Heart left ventricle (tissue), 16 donors: Measurements from ENCODE around the gene PGBD2. TPM values are rescaled to one million over a fixed set of nuclear protein-coding genes. Genes with fewer than 3 reads are reported as not detected.

ENCODE experiments used
- ATAC-seq, 4 donors: fragments of 200-7000 bp; cut with Tn5 transposase; one replicate each; pipeline ENCODE4 v1.9.1; 2020 to 2022; ENCODE audit warnings: moderate library complexity in 4 of 4, mild to moderate bottlenecking in 3 of 4, moderate number of reproducible peaks in 1 of 4
- DNase-seq, 5 donors: peaks; one replicate each; pipeline ENCODE4 v3.0.0-alpha.2; 2020
- H3K27ac ChIP-seq, 12 donors: fragments of 200-600 bp; sonication (generic) in 4 of 12; one replicate each; pipeline versions ENCODE4 v1.5.0 to v1.8.0; 2016 to 2022; ENCODE audit warnings: mild to moderate bottlenecking in 2 of 12
- H3K27me3 ChIP-seq, 9 donors: fragments of 200-600 bp; sonication (generic) in 2 of 9; one replicate each; pipeline versions ENCODE4 v1.5.1 to v1.8.0; 2016 to 2022; ENCODE audit warnings: mild to moderate bottlenecking in 3 of 9
- H3K36me3 ChIP-seq, 9 donors: fragments of 200-600 bp; sonication (generic) in 2 of 9; one replicate each; pipeline versions ENCODE4 v1.5.0 to v1.8.0; 2018 to 2022; ENCODE audit warnings: mild to moderate bottlenecking in 2 of 9
- H3K4me1 ChIP-seq, 12 donors: fragments of 200-600 bp; sonication (generic) in 4 of 12; one replicate each; pipeline versions ENCODE4 v1.5.0 to v1.8.0; 2016 to 2022; ENCODE audit warnings: mild to moderate bottlenecking in 3 of 12
- H3K4me3 ChIP-seq, 12 donors: fragments of 200-600 bp; sonication (generic) in 4 of 12; one replicate each; pipeline versions ENCODE4 v1.5.0 to v1.8.0; 2017 to 2022; ENCODE audit warnings: mild to moderate bottlenecking in 9 of 12, moderate library complexity in 4 of 12
- H3K9me3 ChIP-seq, 12 donors: fragments of 200-600 bp; sonication (generic) in 4 of 12; one replicate each; pipeline versions ENCODE4 v1.5.0 to v1.8.0; 2016 to 2022; ENCODE audit warnings: mild to moderate bottlenecking in 1 of 12
- CTCF ChIP-seq, 12 donors: fragments of 200-600 bp; sonication (generic) in 4 of 12; IDR thresholded peaks; one replicate each; pipeline versions ENCODE4 v1.5.0 to v1.8.0; 2018 to 2022; ENCODE audit warnings: antibody characterized with exemption in 12 of 12, mild to moderate bottlenecking in 5 of 12
- POLR2A ChIP-seq, 2 donors: fragments of 450-650 bp; IDR thresholded peaks; one replicate each; pipeline ENCODE4 v1.6.1; 2017; ENCODE audit warnings: antibody characterized with exemption in 2 of 2, mild to moderate bottlenecking in 2 of 2, moderate library complexity in 2 of 2
- WGBS, 4 donors: extraction: QIAGEN DNeasy Blood & Tissue Kit in 2 of 4; methylation state at CpG; one replicate each; pipeline versions ENCODE4 v1.1.5 to v1.1.7; 2013 to 2018; 5-methylcytosine and 5-hydroxymethylcytosine counted together
- intact Hi-C, 10 donors: fragments of 100-400 bp; cut with DNase I; formaldehyde crosslinking; loops; one replicate each; pipeline versions ENCODE4 v1.11.1 to v1.14.2; 2022
- polyA plus RNA-seq, 2 donors: library from polyadenylated mRNA; stranded (reverse); fragments of 200-250 nt; gene quantifications; one replicate each; pipeline ENCODE4 v1.2.3, GENCODE V29; 2013
- total RNA-seq, 9 donors: library from RNA; depleted of rRNA in 2 of 9; stranded (reverse); fragments of >200 nt in 2 of 9; fragmentation: NEBNext Ultra II Directional in 3 of 9; extraction: Animal tissue kit (Norgen Biotek cat#: 25700) in 3 of 9; gene quantifications; one replicate each; pipeline versions ENCODE4 v1.1.0 to v1.2.4, GENCODE V29; 2016 to 2023
- donor health status: ischemic (EF 13 %, LVEDD 7.1; RV severe dilation, severe dysfunction).
- donor health status: healthy with polysubstance abuse.
- donor health status: DM: no; HTN: yes; CAD: no.
- donor health status: DM: no; HTN: no; CAD: no.
- donor health status: ischemic (EF 25% LVEDD 6.9; RV normal size, moderate dysfunction).
- donor health status: ischemic (EF 25% LVEDD 5.7; RV mildly dilated, moderate dysfunction).
- donor health status: healthy.
- donor health status: DM: yes; HTN: yes; CAD: no.
- donor health status: ischemic (EF 35%, LVEDD 5.7; RV mildly dilated, moderate dysfunction).
- donor health status: nonischemic (EF 11% LVEDD 7.7; RV severe dilation, severe dysfunction).
- donor health status: DM: yes; HTN: yes; CAD: no.
- donor health status: PGD.
- donor health status: ischemic (EF 29% LVEDD 5.4; RV normal size, mild dysfunction).
- donor health status: nonischemic (EF 23%, LVEDD 6.1; RV moderate dilation, normal function).

The PGBD2 gene
- total and polyA plus RNA-seq, 11 donors: 1.5 to 3.9 (median 2.6) TPM

DNA sequence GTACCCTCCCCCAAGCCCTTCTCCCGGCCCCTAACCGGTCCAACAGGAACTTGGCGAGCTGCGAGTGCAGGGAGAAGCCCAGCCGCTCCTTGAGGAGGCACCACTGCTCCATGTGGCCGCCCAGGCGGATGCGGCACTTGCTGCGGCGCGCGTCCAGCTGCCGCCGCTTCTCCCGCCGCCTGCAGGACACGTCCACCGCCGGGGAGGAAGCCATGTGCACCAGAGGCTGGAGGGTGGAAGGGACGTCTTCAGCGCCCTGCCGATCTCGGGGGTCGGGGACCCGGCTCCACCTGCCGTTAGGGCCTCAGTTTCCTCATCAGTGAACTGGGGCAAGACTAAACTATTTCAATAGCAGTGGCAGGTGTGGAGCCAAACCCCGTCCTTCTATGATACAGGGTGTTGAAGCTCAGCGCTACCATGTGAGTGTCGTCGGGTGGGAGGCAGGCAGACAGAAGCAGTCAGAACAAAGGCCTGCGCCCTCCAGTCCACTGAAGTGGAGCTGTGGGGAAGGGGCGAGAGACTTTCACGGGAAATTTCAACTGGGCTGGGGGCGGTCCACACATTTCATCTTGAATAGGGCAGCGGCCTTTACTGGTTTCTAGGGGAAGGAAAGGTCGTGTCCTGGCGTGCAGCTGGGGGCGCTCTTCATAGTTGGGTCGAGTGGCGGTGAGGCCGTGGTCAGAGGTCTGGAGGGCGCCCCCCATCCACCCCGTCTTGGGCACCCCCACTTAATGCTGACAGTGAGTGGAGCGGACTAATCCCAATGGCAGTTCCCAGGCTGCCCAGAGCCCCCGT, 47.7 kb upstream of the PGBD2 start:
- Histone ChIP-seq H3K4me3 (peak overlapping the region; percentile 45 to 75 (median 65)), H3K27me3 (no peaks in the 10 kb centered on the region), H3K4me1 (peaks cover 0 to 44% (median 24%) of the 10 kb centered on the region in 12 donors), H3K36me3 (peaks cover 0 to 20% (median 7%) of the 10 kb centered on the region in 9 donors), H3K9me3 (no peaks in the 10 kb centered on the region), H3K27ac (peak overlapping the region; percentile 60 to 96 (median 92))
- intact Hi-C loops: loop anchor here in 5 of 10 donors (1.0 to 2.0 kb wide), 6 partner anchors 15 to 49 kb away; partner anchors contain the start of genes ZNF672 (in 2 of the 5) and PGBD2 (in 1 of the 5)
- WGBS, 4 donors: 1 to 3% (median 2%) methylated on average over 37 to 45 of the region's 45 CpGs
- TF ChIP-seq POLR2A (IDR thresholded peaks at IDR 0.05) (no peak), CTCF (IDR thresholded peaks at IDR 0.05) (peak in 11 of 12 donors; percentile 17 to 58 (median 36))
- peak; percentile 53 to 85 (median 77) for DNase-seq
- ATAC-seq: peak; percentile 6 to 71 (median 50)

DNA sequence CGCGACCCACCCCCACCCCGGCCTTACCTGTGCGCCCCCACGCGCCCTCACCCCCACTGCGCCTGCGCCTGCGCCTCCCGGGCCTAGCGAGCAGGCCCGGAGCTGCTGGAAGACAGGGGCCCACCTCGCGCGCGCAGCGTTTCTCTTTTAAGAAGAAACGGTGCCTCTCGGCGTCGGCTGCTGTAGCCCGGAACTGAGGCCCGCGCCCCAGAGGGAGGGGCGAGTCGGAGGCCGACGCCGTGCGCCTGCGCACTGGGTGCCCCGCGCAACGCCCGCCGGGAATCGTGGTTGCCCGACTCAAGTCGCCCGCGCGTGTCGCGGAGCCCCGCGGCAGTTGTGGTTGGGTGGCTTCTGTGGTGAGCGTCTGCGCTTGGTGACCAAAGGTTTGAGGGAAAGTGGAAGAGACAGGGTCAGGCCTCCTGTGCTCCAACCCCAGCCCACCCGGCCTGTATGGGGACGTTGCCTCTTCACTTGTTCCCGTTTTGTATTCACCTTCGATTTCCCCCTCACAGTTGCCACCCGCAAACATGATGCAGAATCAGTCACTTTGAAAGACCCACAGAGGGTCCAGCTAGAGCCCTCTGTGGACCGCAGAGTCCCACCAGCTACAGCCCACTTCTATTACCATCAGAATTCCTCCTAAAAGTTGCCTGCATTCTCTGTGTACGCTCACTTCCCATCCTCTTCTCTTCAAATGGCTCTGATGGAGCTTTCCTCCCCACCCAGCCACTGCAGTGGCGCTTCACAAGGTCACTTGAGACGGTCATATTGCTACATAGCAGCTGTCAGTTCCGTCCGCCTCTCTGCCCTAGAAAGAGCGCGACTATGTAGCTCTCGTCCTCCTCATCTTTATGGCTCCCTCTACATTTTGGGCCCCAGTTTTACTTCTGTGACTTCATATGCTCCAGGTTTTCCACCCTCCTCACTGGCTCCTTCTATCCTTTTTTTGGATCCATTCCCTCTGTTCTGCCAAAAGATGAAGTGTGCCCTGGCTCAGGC, 46.8 kb upstream of the PGBD2 start, which contains the start of gene ZNF692:
TSS of gene ZNF692 (minus strand) at position 195 of the 999 bp plus-strand sequence. CDS start 776 bp downstream, outside the sequence.
- peak within 1 kb of the TSS; percentile 45 to 75 (median 65) for H3K4me3 ChIP-seq
- H3K4me1 ChIP-seq: peaks cover 0 to 43% (median 31%) of the 10 kb centered on the region in 12 donors
- TF ChIP-seq CTCF (IDR thresholded peaks at IDR 0.05) (peak in 2 of 12 donors; percentile 2 to 4), POLR2A (IDR thresholded peaks at IDR 0.05) (peak in 1 of 2 donors; percentile 85)
- intact Hi-C loops: loop anchor here in 7 of 10 donors (1.0 to 2.0 kb wide), 9 partner anchors 14 to 48 kb away; partner anchors contain the start of genes ZNF672 (in 4 of the 7) and PGBD2 (in 2 of the 7)
- H3K36me3 ChIP-seq: peaks cover 0 to 13% (median 0%) of the 10 kb centered on the region in 9 donors
- H3K9me3 ChIP-seq: no peaks in the 10 kb centered on the region
- ATAC-seq: peak; percentile 89 to 93 (median 92)
- no peaks in the 10 kb centered on the region for H3K27me3 ChIP-seq
- H3K27ac ChIP-seq: peak within 1 kb of the TSS; percentile 60 to 96 (median 92)
- DNase-seq: peak; percentile 97 to 99 (median 99)
- 5 to 25% (median 15%) methylated on average over 16 to 62 of the region's 62 CpGs for WGBS, 4 donors

DNA sequence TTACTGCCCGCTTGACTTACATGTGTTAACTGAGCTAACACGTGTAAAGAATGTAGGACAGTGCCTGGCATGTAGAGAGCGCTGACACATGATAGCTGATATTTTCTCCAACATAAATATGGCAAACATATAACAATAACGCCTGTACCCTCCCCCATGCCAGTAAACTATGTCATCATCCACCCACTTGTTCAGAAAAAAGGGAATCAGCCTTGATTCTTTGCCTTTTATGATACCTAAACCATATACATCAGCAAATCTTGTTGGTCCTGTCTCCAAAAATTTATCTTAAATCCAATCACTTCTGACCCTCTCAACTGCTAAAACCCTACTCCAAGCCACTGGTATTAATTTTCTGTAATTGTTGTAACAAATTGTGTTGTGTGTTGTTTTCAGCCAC, 46.0 kb upstream of the PGBD2 start:
- peak overlapping the region in 5 of 12 donors; percentile 93 to 96 (median 93) for H3K27ac ChIP-seq
- H3K27me3 ChIP-seq: no peaks in the 10 kb centered on the region
- no peak for TF ChIP-seq CTCF (IDR thresholded peaks at IDR 0.05)
- TF ChIP-seq POLR2A (IDR thresholded peaks at IDR 0.05): no peak
- intact Hi-C loops: no loop called here
- 88 to 92% (median 89%) methylated on average over 4 of the region's 4 CpGs for WGBS, 4 donors
- ATAC-seq (no peak), DNase-seq (no peak)
- peaks cover 0 to 8% (median 0%) of the 10 kb centered on the region in 9 donors for H3K36me3 ChIP-seq
- H3K9me3 ChIP-seq: no peaks in the 10 kb centered on the region
- peak overlapping the region in 1 of 12 donors; percentile 75 for H3K4me3 ChIP-seq
- peaks cover 0 to 43% (median 31%) of the 10 kb centered on the region in 12 donors for H3K4me1 ChIP-seq
